PC-3 (cell line): ENCODE measurements around the gene GALNT13. TPM values are rescaled to one million over a fixed set of nuclear protein-coding genes. Genes with fewer than 3 reads are reported as not detected.

Experiments used
- ATAC-seq: fragments of 200-7000 bp; cut with Tn5 transposase; 2 replicates; pipeline ENCODE4 v1.9.1; 2020; ENCODE audit warnings: mild to moderate bottlenecking, moderate library complexity
- BruUV-seq: library from RNA; stranded (reverse); fragments of 400-500 nt; replicated peaks from 2 replicates; lab custom pipeline; 2021; lab: Mats Ljungman, UMichigan
- CTCF ChIA-PET: fragments of 300-600 bp; sonication (Branson Sonifier 250); formaldehyde crosslinking; loops from one replicate; lab custom pipeline; 2022; ENCODE audit warnings: antibody characterized with exemption; lab: Charles Lee
- POLR2A ChIA-PET: fragments of 300-600 bp; sonication (Branson Sonifier 250); formaldehyde crosslinking; loops from one replicate; lab custom pipeline; 2022; ENCODE audit warnings: antibody characterized with exemption; ENCODE audit not compliant: unreplicated experiment; lab: Charles Lee
- DNase-seq: peaks from one replicate; pipeline ENCODE4 v3.0.0-alpha.2; 2015
- H2AFZ ChIP-seq: fragments of 300-600 bp; sonication (generic); 2 replicates; pipeline ENCODE4 v1.6.0; 2016; ENCODE audit warnings: antibody characterized with exemption, low read length
- H3F3A ChIP-seq: fragments of 300-600 bp; sonication (generic); one replicate; pipeline ENCODE4 v1.6.0; 2017; ENCODE audit warnings: antibody characterized with exemption, low read length, control low read depth, mild to moderate bottlenecking; ENCODE audit not compliant: unreplicated experiment
- H3K27ac ChIP-seq: fragments of 300-600 bp; sonication (generic); 2 replicates; pipeline ENCODE4 v1.5.1; 2016; ENCODE audit warnings: mild to moderate bottlenecking, low read length
- H3K27me3 ChIP-seq: fragments of 300-600 bp; sonication (generic); 2 replicates; pipeline ENCODE4 v1.6.1; 2016; ENCODE audit warnings: low read length, mixed read lengths
- H3K36me3 ChIP-seq: fragments of 300-600 bp; sonication (generic); 2 replicates; pipeline ENCODE4 v1.6.1; 2016; ENCODE audit warnings: low read depth, mixed run types, low read length, mixed read lengths
- H3K4me1 ChIP-seq: fragments of 300-600 bp; sonication (generic); 2 replicates; pipeline ENCODE4 v1.5.1; 2016; ENCODE audit warnings: low read length; ENCODE audit not compliant: insufficient read depth
- H3K4me2 ChIP-seq: fragments of 300-600 bp; sonication (generic); 2 replicates; pipeline ENCODE4 v1.6.0; 2016; ENCODE audit warnings: low read length
- H3K4me3 ChIP-seq: fragments of 300-600 bp; sonication (generic); 2 replicates; pipeline ENCODE4 v1.5.1; 2016; ENCODE audit warnings: mild to moderate bottlenecking, low read length, mixed read lengths
- H3K79me2 ChIP-seq: fragments of 300-600 bp; sonication (generic); 2 replicates; pipeline ENCODE4 v1.6.1; 2017; ENCODE audit warnings: low read length, mixed read lengths
- H3K9ac ChIP-seq: fragments of 300-600 bp; sonication (generic); 2 replicates; pipeline ENCODE4 v1.6.0; 2016; ENCODE audit warnings: mild to moderate bottlenecking, low read length
- H3K9me2 ChIP-seq: fragments of 300-600 bp; sonication (generic); replicated peaks from 2 replicates; pipeline ENCODE4 v1.6.1; 2016; ENCODE audit warnings: mixed run types, low read length, mixed read lengths
- H3K9me3 ChIP-seq: fragments of 300-600 bp; sonication (generic); 2 replicates; pipeline ENCODE4 v1.6.1; 2016; ENCODE audit warnings: low read length, mixed read lengths
- H4K20me1 ChIP-seq: fragments of 300-600 bp; sonication (generic); 2 replicates; pipeline ENCODE4 v1.6.1; 2016; ENCODE audit warnings: low read length, mixed read lengths
- CTCF ChIP-seq: fragments of 300-600 bp; sonication (generic); conservative IDR thresholded peaks from 2 replicates; pipeline ENCODE4 v1.5.1; 2017; ENCODE audit warnings: antibody characterized with exemption, low read depth, mild to moderate bottlenecking, low read length
- EZH2 ChIP-seq: fragments of 300-600 bp; sonication (generic); IDR thresholded peaks from one replicate; pipeline ENCODE4 v1.6.1; 2017; ENCODE audit warnings: antibody characterized with exemption, mild to moderate bottlenecking, low read length; ENCODE audit not compliant: unreplicated experiment
- EZH2phosphoT487 ChIP-seq: fragments of 300-600 bp; sonication (generic); IDR thresholded peaks from 2 replicates; pipeline ENCODE4 v1.6.1; 2018; ENCODE audit warnings: mild to moderate bottlenecking, antibody characterized with exemption, low read length, borderline replicate concordance
- intact Hi-C: fragments of 100-400 bp; cut with micrococcal nuclease; formaldehyde crosslinking; loops from 2 replicates; pipeline ENCODE4 v1.9.0; 2023
- total RNA-seq: library from RNA; depleted of rRNA; stranded (reverse); fragments of >200 nt; gene quantifications from 2 replicates; pipeline ENCODE4 v1.2.3, GENCODE V29; 2014

Gene GALNT13
- total RNA-seq, 1 experiment from 2014 or later, result 2.0 TPM

- Histone ChIP-seq H3K9me2 (no peaks in the 10 kb centered on the region), H3K9ac (no peak overlapping the region), H3K4me3 (no peak overlapping the region), H3K36me3 (no peaks in the 10 kb centered on the region), H3K4me1 (no peaks in the 10 kb centered on the region; the same call in 1 of the 2 replicates), H3K9me3 (no peaks in the 10 kb centered on the region), H3K79me2 (no peaks in the 10 kb centered on the region), H4K20me1 (no peaks in the 10 kb centered on the region), H3F3A (no peaks in the 10 kb centered on the region), H3K27ac (no peak overlapping the region), H2AFZ (no peak overlapping the region), H3K27me3 (no peaks in the 10 kb centered on the region), H3K4me2 (no peak overlapping the region)
- POLR2A ChIA-PET, result no interaction called here
- no TSS peak for BruUV-seq
- DNase-seq (no peak), ATAC-seq (no peak)
- intact Hi-C loops, result no loop called here
- CTCF ChIA-PET, result no interaction called here
- no peak for TF ChIP-seq CTCF
- no peak for TF ChIP-seq EZH2phosphoT487
- TF ChIP-seq EZH2, result no peak
These were observed 520.5 kb downstream of the GALNT13 start for GRCh38 chr2:154392256-154392655.

GRCh38 chr2:154394600-154394999, 522.9 kb downstream of the GALNT13 start:
- H2AFZ ChIP-seq, result no peak overlapping the region
- no peaks in the 10 kb centered on the region for H4K20me1 ChIP-seq
- no peaks in the 10 kb centered on the region for H3K36me3 ChIP-seq
- H3K9me3 ChIP-seq, result no peaks in the 10 kb centered on the region
- H3F3A ChIP-seq, result no peaks in the 10 kb centered on the region
- no peaks in the 10 kb centered on the region for H3K9me2 ChIP-seq
- intact Hi-C loops, result no loop called here
- no peak overlapping the region for H3K4me3 ChIP-seq
- ATAC-seq, result no peak
- POLR2A ChIA-PET, result interaction anchor here (0.7 kb wide), 1 partner anchor 336 kb away, joined by 3 read pairs; no protein-coding TSS in a partner anchor
- TF ChIP-seq EZH2phosphoT487, result no peak
- TF ChIP-seq CTCF, result no peak
- no peak for TF ChIP-seq EZH2
- DNase-seq, result no peak
- H3K79me2 ChIP-seq, result no peaks in the 10 kb centered on the region
- H3K27ac ChIP-seq, result no peak overlapping the region
- H3K9ac ChIP-seq, result no peak overlapping the region
- CTCF ChIA-PET, result interaction anchor here (0.6 kb wide), 1 partner anchor 19 kb away, joined by 3 read pairs; no protein-coding TSS in a partner anchor
- H3K27me3 ChIP-seq, result no peaks in the 10 kb centered on the region
- no TSS peak for BruUV-seq
- H3K4me1 ChIP-seq, result no peaks in the 10 kb centered on the region; the same call in 1 of the 2 replicates
- H3K4me2 ChIP-seq, result no peak overlapping the region

GRCh38 chr2:154400563-154401290, 529.0 kb downstream of the GALNT13 start:
- Histone ChIP-seq H3K4me2 (no peak overlapping the region), H3K36me3 (no peaks in the 10 kb centered on the region), H3K27me3 (no peaks in the 10 kb centered on the region), H4K20me1 (no peaks in the 10 kb centered on the region), H3K9ac (no peak overlapping the region), H3K4me3 (no peak overlapping the region), H3K9me2 (no peaks in the 10 kb centered on the region), H3K9me3 (no peaks in the 10 kb centered on the region), H3K79me2 (no peaks in the 10 kb centered on the region), H3K27ac (no peak overlapping the region), H3K4me1 (no peaks in the 10 kb centered on the region), H2AFZ (no peak overlapping the region), H3F3A (no peaks in the 10 kb centered on the region)
- CTCF ChIA-PET, result no interaction called here
- DNase-seq (no peak), ATAC-seq (no peak)
- intact Hi-C loops, result loop anchor here (10.0 kb wide), 1 partner anchor 824 kb away; no protein-coding TSS in a partner anchor
- TF ChIP-seq EZH2phosphoT487, result no peak
- no TSS peak for BruUV-seq
- POLR2A ChIA-PET, result no interaction called here
